Endothelial cell of hepatic sinusoid (primary cell): ENCODE results near the gene TK1.

Experiments
- in situ Hi-C: cut with HindIII; loops from 2 replicates; pipeline ENCODE4 v1.10.0; 2017; ENCODE audit warnings: low sequenced_read_pairs

TK1 gene

GRCh38 chr17:78154903-78155811 lies 31.7 kb downstream of the TK1 start:
- in situ Hi-C loops, result loop anchor here (5.0 kb wide), 1 partner anchor 43 kb away; no protein-coding TSS in a partner anchor

DNA sequence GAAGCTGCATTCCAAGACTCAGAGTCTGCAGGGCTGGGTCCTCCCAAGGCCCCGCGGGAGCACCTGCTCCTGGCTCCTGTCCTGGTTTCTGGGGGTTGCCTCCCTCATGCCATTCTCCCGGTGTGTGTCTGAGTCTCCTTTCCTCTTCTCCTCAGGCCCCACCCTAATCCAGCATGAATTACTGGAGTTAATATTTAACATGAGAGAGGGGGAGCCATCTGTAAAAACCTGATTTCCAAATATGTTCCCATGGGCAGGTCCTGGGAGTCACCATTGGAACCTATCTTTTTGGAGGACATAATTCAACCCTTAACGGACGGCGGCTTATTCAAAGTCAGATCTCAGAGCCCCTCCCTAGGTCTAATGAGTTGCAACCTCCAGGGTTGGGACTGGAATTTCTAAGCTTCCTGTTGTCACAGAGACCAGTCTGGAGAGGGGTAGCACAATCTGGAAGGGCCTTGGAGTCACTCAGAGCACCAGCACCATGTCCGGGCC lies 35.3 kb downstream of the TK1 start:
- in situ Hi-C loops, result loop anchor here (5.0 kb wide), 1 partner anchor 39 kb away; no protein-coding TSS in a partner anchor

- in situ Hi-C loops, result no loop called here
Measured at GRCh38 chr17:78148286-78149016, 38.4 kb downstream of the TK1 start.

DNA sequence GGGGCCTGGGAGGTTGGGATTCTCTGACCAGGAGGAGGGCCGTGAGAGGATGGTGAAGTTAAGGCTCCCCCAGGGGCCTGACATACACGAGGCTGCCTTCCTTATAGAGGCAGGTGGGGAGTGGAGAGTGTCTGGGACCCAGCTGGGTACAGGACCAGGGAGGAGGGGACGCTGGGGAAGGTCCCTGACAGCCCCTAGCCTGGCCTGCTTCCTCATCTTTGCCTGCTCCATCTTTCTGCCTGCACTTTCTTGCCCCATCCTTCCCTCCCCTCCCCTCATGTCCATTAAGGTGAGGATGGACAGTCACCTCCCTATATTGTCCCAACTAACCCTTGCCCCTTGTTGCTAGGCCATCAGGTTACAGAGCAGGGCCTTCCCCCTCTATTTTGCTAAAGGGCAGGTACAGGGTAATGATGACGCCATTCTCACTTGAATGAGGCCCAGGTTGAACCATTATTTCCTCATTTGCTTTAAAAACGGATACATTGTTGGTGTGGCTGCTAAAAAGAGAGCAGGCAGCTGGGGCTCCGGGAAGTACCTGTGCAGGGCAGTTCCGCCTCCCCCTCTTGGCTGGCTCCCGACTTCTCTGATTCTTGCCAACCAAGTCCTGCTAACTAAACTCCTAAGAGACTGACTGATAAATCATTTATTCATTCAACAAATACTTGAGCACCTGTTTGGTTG lies 39.4 kb downstream of the TK1 start:
- in situ Hi-C loops, result no loop called here

- in situ Hi-C loops, result no loop called here
Measured at GRCh38 chr17:78146881-78147280, 40.0 kb downstream of the TK1 start.

- in situ Hi-C loops, result no loop called here
Measured at GRCh38 chr17:78146471-78146869, 40.4 kb downstream of the TK1 start.

DNA sequence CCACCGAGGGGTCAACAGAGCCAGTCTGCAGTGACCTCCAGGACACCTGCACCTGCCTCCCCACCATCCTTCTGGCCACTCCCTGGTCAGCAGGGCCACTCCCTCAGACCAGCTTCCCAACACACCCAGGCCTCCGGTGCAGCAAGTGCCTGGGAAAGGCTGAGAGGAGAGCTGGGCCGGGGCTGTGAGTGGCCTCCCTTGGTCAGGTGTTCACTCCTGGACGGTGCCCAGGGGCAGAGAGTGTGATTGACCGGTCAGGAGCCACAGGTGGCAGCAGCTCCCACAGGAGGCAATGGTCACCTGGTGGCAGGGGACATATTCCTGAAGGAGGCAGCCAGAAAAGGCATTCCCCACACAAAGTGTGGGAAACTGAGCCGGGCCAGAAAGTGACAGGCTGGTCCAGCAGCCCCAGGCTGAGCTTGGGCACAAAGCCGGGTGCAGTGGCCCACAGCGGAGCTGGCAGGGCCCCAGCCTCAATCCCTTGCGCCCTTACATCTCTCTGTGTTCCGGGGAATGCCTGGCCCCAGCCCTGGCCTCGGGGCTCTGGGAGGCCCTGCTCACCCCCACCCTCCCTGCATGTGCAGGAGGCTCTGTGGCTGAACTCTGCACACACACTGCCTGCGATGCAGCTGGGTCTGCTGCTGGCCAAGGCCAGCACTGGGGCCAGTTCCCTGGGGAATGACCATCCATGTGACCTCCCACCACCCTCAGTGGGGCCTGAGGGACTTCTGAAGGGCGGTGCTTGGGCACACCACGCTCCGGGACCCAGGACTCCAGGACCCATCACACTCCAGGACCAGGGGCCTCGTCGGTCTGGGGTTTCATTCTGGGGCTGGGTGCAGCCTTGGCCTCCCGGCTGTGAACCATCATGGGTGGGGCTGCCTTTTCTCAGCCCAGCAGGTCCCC lies 41.9 kb downstream of the TK1 start:
- in situ Hi-C loops, result loop anchor here (5.0 kb wide), 2 partner anchors 52 to 58 kb away; no protein-coding TSS in a partner anchor

DNA sequence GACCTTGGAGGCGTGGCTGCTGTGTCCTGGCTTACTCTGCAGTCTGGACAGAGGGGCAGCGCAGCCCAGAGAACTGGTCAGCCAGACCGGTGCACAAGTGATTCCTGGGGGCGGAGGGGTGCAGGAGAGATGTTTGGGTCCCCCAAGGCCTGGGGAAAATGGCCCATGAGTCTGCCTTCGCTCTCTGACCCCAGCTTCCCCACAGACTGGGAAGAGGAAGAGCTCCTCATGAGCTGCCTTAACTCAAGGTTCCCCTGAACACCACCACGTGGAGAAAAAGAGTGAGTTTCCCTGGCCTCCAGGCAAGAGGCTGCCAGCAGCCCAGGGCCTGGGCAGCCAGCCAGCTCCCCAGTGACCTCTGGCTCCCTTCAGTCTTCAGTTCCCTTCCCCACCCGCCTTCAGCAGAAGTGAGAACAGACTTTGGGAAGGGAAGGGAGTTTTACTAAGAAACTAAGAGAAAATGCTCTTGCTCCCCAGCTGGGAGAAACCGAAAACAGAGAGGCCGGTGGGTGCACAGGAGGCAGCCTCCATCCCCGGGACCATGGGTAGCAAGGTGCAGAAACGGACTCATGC lies 42.6 kb downstream of the TK1 start:
- in situ Hi-C loops, result loop anchor here (5.0 kb wide), 2 partner anchors 53 to 57 kb away; no protein-coding TSS in a partner anchor

GRCh38 chr17:78143214-78144146 lies 43.4 kb downstream of the TK1 start:
- in situ Hi-C loops, result loop anchor here (5.0 kb wide), 2 partner anchors 54 to 56 kb away; no protein-coding TSS in a partner anchor

- in situ Hi-C loops, result loop anchor here (5.0 kb wide), 2 partner anchors 55 kb away; no protein-coding TSS in a partner anchor
Measured at GRCh38 chr17:78142119-78142861, 44.6 kb downstream of the TK1 start.

GRCh38 chr17:78141437-78142118 lies 45.3 kb downstream of the TK1 start:
- in situ Hi-C loops, result loop anchor here (5.0 kb wide), 2 partner anchors 54 to 56 kb away; no protein-coding TSS in a partner anchor

DNA sequence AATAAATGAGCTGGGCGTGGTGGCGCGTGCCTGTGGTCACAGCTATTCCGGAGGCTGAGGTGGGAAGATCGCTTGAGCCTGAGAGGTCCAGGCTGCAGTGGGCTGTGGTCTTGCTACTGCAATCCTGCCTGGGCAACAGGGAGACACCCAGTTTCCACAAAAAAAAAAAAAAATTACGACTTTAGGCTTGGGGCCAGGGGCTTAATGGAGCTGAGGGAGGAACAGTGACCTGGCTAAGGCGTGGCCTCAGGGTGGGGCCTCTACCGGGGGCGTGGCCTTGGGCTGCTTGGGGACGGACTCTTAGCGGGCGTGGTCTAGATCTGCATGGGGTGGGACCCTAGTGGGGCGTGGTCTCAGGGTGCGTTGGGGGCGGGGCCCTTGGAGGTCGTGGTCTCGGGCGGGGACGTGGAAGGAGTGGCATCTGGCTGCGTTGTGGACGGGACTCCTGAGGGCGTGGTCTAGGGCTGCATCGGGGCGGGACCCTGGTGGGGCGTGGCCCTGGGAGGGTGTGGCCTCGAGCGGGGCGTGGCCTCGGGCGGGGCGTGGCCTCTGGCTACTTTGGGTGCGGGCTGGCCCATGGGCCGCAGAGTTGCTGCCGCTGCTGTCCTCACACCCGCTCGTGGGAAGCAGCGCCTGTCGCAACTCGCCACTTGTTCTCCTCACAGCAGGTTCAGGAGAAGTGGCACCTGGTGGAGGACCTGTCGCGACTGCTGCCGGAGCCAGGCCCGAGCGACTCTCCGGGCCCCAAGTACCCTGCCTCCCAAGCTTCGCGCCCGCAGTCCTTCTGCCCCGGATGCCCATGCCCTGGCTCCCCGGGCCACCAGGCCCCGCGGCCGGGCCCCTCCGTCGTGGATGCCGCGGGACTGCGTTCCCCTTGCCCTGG lies 46.4 kb downstream of the TK1 start:
- in situ Hi-C loops, result loop anchor here (5.0 kb wide), 2 partner anchors 53 to 57 kb away; no protein-coding TSS in a partner anchor

DNA sequence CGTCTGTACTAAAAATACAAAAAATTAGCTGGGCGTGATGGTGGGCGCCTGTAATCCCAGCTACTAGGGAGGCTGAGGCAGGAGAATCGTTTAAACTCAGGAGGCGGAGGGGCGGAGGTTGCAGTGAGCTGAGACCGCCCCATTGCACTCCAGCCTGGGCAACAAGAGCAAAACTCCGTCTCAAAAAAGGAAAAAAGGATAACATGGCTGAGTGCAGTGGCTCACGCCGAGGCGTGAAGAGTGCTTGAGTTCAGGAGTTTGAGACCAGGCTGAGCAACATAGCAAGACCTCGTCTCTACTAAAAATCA lies 47.0 kb downstream of the TK1 start:
- in situ Hi-C loops, result loop anchor here (5.0 kb wide), 2 partner anchors 53 to 57 kb away; no protein-coding TSS in a partner anchor

DNA sequence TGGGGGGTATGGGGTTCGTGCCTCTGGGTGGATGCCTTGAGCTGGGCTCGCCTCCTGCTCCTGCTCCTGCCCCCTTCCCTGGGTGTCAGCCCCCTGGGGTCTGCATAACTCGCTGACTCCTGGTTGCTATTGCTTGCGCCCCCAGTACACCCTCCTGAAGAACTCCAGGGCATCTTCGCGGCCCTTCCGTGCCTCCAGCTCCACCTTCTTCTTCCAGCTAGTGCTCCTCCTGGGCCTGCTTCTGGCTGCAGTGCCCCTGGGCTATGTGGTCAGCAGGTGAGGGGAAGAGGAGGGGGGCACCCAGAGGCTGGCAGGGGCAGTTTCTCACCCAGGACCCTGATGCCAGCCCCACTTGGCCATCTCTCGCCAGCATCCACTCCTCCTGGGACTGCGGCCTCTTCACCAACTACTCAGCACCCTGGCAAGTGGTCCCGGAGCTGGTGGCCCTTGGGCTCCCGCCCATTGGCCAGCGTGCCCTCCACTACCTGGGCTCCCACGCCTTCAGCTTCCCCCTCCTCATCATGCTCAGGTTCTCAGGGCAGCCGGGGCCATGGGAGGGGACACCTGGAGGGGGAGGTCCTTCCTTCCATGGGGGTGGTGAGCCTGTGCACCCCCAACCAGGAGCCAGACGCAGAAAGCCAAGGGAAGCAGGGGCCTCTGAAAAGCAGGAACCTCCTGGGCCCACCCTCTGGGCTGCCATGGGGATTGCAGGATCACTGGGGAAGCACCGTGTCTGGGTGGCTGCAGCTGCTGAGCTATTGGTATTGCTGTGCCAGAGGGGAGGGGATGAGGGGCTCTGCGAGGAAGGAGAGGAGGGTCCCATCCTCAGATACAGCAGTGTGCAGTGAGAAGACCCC lies 48.4 kb downstream of the TK1 start:
- in situ Hi-C loops, result no loop called here
